Liver (tissue), 3 donors: ENCODE results near the gene OTOG.

ENCODE experiments used
- EGR1 ChIP-seq, 2 donors: IDR thresholded peaks; 2 replicates each; pipeline ENCODE4 v1.6.1; 2016 to 2018; ENCODE audit warnings: antibody characterized with exemption in 2 of 2, low read depth in 2 of 2
- FOXA1 ChIP-seq: IDR thresholded peaks from 2 replicates; pipeline ENCODE4 v1.6.1; 2016; ENCODE audit warnings: antibody characterized with exemption
- GABPA ChIP-seq, 2 donors: IDR thresholded peaks in 1 of 2; conservative IDR thresholded peaks in 1 of 2; 2 replicates each; pipeline ENCODE4 v1.6.1; 2016; ENCODE audit warnings: antibody characterized with exemption in 2 of 2, mild to moderate bottlenecking in 1 of 2, moderate library complexity in 1 of 2
- SP1 ChIP-seq: IDR thresholded peaks from 2 replicates; pipeline ENCODE4 v1.6.1; 2018; ENCODE audit warnings: antibody characterized with exemption, mild to moderate bottlenecking
- TAF1 ChIP-seq: conservative IDR thresholded peaks from 2 replicates; pipeline ENCODE4 v1.6.1; 2016; ENCODE audit warnings: antibody characterized with exemption, mild to moderate bottlenecking
- YY1 ChIP-seq: IDR thresholded peaks from 2 replicates; pipeline ENCODE4 v1.6.1; 2016; ENCODE audit warnings: antibody characterized with exemption, mild to moderate bottlenecking
- TF ChIP-seq, protein P1 (sequence below): IDR thresholded peaks from 2 replicates; pipeline ENCODE4 v1.6.1; 2016; ENCODE audit warnings: antibody characterized with exemption
- TF ChIP-seq, protein P2 (sequence below): fragments of 150-350 bp; IDR thresholded peaks from 2 replicates; pipeline ENCODE4 v1.5.1; 2017; ENCODE audit warnings: improper control_type of control experiment, low read depth, low read length; ENCODE audit not compliant: missing input control
- TF ChIP-seq, protein P3 (sequence below): IDR thresholded peaks from 2 replicates; pipeline ENCODE4 v1.6.1; 2016; ENCODE audit warnings: antibody characterized with exemption, mild to moderate bottlenecking
- TF ChIP-seq, protein P4 (sequence below): IDR thresholded peaks from 2 replicates; pipeline ENCODE4 v1.6.1; 2016; ENCODE audit warnings: antibody characterized with exemption
- donor health status: healthy.
- donor health status: healthy.

DNA sequence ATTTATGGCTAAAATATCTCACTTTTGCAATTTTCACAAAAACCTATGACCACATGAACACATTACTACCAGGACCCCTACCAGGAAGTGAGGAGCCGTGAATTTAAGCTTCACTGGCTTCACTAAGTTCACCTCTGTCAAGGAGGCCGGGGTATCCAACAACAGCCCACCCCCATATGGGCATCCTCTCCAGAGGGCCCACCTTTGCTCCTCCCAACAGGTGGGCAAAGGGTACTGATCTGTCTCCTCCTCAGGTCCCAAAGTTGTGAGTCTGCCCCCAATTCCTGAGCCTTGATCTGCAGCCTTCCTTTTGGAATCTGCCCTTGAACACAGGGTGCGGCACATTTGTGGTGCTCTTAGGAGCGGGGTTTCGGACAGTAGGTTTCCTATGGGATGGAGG, 66.9 kb downstream of the OTOG start:
- TF ChIP-seq, protein P1, sequence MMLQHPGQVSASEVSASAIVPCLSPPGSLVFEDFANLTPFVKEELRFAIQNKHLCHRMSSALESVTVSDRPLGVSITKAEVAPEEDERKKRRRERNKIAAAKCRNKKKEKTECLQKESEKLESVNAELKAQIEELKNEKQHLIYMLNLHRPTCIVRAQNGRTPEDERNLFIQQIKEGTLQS = no peak
- TF ChIP-seq, protein P2, sequence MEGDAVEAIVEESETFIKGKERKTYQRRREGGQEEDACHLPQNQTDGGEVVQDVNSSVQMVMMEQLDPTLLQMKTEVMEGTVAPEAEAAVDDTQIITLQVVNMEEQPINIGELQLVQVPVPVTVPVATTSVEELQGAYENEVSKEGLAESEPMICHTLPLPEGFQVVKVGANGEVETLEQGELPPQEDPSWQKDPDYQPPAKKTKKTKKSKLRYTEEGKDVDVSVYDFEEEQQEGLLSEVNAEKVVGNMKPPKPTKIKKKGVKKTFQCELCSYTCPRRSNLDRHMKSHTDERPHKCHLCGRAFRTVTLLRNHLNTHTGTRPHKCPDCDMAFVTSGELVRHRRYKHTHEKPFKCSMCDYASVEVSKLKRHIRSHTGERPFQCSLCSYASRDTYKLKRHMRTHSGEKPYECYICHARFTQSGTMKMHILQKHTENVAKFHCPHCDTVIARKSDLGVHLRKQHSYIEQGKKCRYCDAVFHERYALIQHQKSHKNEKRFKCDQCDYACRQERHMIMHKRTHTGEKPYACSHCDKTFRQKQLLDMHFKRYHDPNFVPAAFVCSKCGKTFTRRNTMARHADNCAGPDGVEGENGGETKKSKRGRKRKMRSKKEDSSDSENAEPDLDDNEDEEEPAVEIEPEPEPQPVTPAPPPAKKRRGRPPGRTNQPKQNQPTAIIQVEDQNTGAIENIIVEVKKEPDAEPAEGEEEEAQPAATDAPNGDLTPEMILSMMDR = no peak
- TF ChIP-seq TAF1 (no peak), SP1 (no peak), FOXA1 (no peak), GABPA (IDR thresholded peaks at IDR 0.05 in 1 of 2, conservative IDR thresholded peaks at IDR 0.05 in 1 of 2) (no peak), EGR1 (IDR thresholded peaks at IDR 0.05; ENCODE audit: low read depth in 2 of 2) (no peak), YY1 (no peak)
- TF ChIP-seq, protein P3, sequence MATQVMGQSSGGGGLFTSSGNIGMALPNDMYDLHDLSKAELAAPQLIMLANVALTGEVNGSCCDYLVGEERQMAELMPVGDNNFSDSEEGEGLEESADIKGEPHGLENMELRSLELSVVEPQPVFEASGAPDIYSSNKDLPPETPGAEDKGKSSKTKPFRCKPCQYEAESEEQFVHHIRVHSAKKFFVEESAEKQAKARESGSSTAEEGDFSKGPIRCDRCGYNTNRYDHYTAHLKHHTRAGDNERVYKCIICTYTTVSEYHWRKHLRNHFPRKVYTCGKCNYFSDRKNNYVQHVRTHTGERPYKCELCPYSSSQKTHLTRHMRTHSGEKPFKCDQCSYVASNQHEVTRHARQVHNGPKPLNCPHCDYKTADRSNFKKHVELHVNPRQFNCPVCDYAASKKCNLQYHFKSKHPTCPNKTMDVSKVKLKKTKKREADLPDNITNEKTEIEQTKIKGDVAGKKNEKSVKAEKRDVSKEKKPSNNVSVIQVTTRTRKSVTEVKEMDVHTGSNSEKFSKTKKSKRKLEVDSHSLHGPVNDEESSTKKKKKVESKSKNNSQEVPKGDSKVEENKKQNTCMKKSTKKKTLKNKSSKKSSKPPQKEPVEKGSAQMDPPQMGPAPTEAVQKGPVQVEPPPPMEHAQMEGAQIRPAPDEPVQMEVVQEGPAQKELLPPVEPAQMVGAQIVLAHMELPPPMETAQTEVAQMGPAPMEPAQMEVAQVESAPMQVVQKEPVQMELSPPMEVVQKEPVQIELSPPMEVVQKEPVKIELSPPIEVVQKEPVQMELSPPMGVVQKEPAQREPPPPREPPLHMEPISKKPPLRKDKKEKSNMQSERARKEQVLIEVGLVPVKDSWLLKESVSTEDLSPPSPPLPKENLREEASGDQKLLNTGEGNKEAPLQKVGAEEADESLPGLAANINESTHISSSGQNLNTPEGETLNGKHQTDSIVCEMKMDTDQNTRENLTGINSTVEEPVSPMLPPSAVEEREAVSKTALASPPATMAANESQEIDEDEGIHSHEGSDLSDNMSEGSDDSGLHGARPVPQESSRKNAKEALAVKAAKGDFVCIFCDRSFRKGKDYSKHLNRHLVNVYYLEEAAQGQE = no peak
- TF ChIP-seq, protein P4, sequence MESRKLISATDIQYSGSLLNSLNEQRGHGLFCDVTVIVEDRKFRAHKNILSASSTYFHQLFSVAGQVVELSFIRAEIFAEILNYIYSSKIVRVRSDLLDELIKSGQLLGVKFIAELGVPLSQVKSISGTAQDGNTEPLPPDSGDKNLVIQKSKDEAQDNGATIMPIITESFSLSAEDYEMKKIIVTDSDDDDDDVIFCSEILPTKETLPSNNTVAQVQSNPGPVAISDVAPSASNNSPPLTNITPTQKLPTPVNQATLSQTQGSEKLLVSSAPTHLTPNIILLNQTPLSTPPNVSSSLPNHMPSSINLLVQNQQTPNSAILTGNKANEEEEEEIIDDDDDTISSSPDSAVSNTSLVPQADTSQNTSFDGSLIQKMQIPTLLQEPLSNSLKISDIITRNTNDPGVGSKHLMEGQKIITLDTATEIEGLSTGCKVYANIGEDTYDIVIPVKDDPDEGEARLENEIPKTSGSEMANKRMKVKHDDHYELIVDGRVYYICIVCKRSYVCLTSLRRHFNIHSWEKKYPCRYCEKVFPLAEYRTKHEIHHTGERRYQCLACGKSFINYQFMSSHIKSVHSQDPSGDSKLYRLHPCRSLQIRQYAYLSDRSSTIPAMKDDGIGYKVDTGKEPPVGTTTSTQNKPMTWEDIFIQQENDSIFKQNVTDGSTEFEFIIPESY = no peak
